ENCODE data around the gene TM7SF3. TPM values are rescaled to one million over a fixed set of nuclear protein-coding genes. Genes with fewer than 3 reads are reported as not detected.

Gene TM7SF3
- total RNA-seq, 4 donors from 2014 or later, result 33.8 to 58.9 (median 49.7) TPM

GRCh38 chr12:27006797-27007467, 7.3 kb downstream of the TM7SF3 start:
- no peaks in the 10 kb centered on the region for H3K36me3 ChIP-seq
- DNase-seq, result no peak
- no peaks in the 10 kb centered on the region for H3K4me1 ChIP-seq
- H3K4me3 ChIP-seq, result no peak overlapping the region
- H3K9me3 ChIP-seq, result no peaks in the 10 kb centered on the region
- TF ChIP-seq, protein P1, sequence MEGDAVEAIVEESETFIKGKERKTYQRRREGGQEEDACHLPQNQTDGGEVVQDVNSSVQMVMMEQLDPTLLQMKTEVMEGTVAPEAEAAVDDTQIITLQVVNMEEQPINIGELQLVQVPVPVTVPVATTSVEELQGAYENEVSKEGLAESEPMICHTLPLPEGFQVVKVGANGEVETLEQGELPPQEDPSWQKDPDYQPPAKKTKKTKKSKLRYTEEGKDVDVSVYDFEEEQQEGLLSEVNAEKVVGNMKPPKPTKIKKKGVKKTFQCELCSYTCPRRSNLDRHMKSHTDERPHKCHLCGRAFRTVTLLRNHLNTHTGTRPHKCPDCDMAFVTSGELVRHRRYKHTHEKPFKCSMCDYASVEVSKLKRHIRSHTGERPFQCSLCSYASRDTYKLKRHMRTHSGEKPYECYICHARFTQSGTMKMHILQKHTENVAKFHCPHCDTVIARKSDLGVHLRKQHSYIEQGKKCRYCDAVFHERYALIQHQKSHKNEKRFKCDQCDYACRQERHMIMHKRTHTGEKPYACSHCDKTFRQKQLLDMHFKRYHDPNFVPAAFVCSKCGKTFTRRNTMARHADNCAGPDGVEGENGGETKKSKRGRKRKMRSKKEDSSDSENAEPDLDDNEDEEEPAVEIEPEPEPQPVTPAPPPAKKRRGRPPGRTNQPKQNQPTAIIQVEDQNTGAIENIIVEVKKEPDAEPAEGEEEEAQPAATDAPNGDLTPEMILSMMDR (IDR thresholded peaks at IDR 0.05), result no peak
- TF ChIP-seq POLR2A (IDR thresholded peaks at IDR 0.05), result no peak
- H3K27ac ChIP-seq, result no peak overlapping the region
- no peaks in the 10 kb centered on the region for H3K27me3 ChIP-seq

DNA sequence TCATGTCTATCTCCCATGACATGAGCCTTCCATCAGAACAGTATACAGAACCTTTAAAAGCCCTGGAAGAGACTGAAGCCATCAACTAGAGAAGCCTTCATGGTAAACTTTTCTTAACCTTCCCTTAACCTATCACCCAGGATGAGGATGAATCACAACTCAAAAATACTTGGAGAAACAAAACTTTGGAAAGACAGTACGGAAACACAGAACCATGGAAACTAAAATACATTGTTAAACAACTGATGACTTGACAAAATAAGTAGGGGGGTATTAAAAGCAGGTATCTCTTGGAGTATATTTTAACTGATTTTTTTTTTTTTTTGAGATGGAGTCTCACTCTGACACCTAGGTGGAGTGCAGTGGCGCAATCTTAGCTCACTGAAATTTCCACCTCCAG, 8.7 kb downstream of the TM7SF3 start:
- no peak overlapping the region for H3K27ac ChIP-seq
- no peak for DNase-seq
- TF ChIP-seq, protein P1 (IDR thresholded peaks at IDR 0.05), result no peak
- no peak for TF ChIP-seq POLR2A (IDR thresholded peaks at IDR 0.05)
- H3K4me1 ChIP-seq, result no peaks in the 10 kb centered on the region
- H3K4me3 ChIP-seq, result no peak overlapping the region
- no peaks in the 10 kb centered on the region for H3K9me3 ChIP-seq
- no peaks in the 10 kb centered on the region for H3K36me3 ChIP-seq
- no peaks in the 10 kb centered on the region for H3K27me3 ChIP-seq

- H3K9me3 ChIP-seq, result no peaks in the 10 kb centered on the region
- H3K27me3 ChIP-seq, result no peaks in the 10 kb centered on the region
- H3K36me3 ChIP-seq, result peaks cover 0 to 6% (median 0%) of the 10 kb centered on the region in 3 donors
Observed at GRCh38 chr12:27003421-27004381, 10.5 kb downstream of the TM7SF3 start.

GRCh38 chr12:27002141-27002540, 12.0 kb downstream of the TM7SF3 start:
- TF ChIP-seq POLR2A (IDR thresholded peaks at IDR 0.05), result no peak
- TF ChIP-seq, protein P1 (IDR thresholded peaks at IDR 0.05), result no peak
- no peaks in the 10 kb centered on the region for H3K4me1 ChIP-seq
- no peaks in the 10 kb centered on the region for H3K27me3 ChIP-seq
- no peak overlapping the region for H3K27ac ChIP-seq
- peaks cover 0 to 6% (median 0%) of the 10 kb centered on the region in 3 donors for H3K36me3 ChIP-seq
- DNase-seq, result no peak
- no peaks in the 10 kb centered on the region for H3K9me3 ChIP-seq
- H3K4me3 ChIP-seq, result no peak overlapping the region

More at GRCh38 chr12:27003421-27004381, 10.5 kb downstream of the TM7SF3 start:
- Histone ChIP-seq H3K27ac (no peak overlapping the region), H3K4me3 (no peak overlapping the region), H3K4me1 (no peaks in the 10 kb centered on the region)
- TF ChIP-seq POLR2A (IDR thresholded peaks at IDR 0.05), result no peak
- TF ChIP-seq, protein P1 (IDR thresholded peaks at IDR 0.05), result no peak
- DNase-seq, result no peak

GRCh38 chr12:27001663-27002062, 12.5 kb downstream of the TM7SF3 start:
- H3K4me3 ChIP-seq, result no peak overlapping the region
- H3K27ac ChIP-seq, result no peak overlapping the region
- no peaks in the 10 kb centered on the region for H3K27me3 ChIP-seq
- no peaks in the 10 kb centered on the region for H3K4me1 ChIP-seq
- DNase-seq, result no peak
- H3K9me3 ChIP-seq, result no peaks in the 10 kb centered on the region
- peaks cover 0 to 6% (median 0%) of the 10 kb centered on the region in 3 donors for H3K36me3 ChIP-seq
- TF ChIP-seq, protein P1 (IDR thresholded peaks at IDR 0.05), result no peak
- no peak for TF ChIP-seq POLR2A (IDR thresholded peaks at IDR 0.05)

All from Peyer's patch (tissue), 4 donors.